GM12874 (cell line): ENCODE data around the gene HCN3.

Experiments used
- TF ChIP-seq, protein P1 (sequence below): IDR thresholded peaks from 2 replicates; pipeline ENCODE4 v1.5.1; 2011; ENCODE audit warnings: low read depth, mild to moderate bottlenecking, control low read depth, low read length, moderate library complexity; ENCODE audit not compliant: insufficient read depth

Gene HCN3

GRCh38 chr1:155320252-155320651 lies 43.0 kb downstream of the HCN3 start:
- TF ChIP-seq, protein P1, sequence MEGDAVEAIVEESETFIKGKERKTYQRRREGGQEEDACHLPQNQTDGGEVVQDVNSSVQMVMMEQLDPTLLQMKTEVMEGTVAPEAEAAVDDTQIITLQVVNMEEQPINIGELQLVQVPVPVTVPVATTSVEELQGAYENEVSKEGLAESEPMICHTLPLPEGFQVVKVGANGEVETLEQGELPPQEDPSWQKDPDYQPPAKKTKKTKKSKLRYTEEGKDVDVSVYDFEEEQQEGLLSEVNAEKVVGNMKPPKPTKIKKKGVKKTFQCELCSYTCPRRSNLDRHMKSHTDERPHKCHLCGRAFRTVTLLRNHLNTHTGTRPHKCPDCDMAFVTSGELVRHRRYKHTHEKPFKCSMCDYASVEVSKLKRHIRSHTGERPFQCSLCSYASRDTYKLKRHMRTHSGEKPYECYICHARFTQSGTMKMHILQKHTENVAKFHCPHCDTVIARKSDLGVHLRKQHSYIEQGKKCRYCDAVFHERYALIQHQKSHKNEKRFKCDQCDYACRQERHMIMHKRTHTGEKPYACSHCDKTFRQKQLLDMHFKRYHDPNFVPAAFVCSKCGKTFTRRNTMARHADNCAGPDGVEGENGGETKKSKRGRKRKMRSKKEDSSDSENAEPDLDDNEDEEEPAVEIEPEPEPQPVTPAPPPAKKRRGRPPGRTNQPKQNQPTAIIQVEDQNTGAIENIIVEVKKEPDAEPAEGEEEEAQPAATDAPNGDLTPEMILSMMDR = no peak

GRCh38 chr1:155320661-155321617 lies 43.7 kb downstream of the HCN3 start, which contains the start of gene RUSC1:
Gene RUSC1, plus strand, starts transcription at chr1:155320894. Its CDS starts 880 bp downstream, at chr1:155321774.
- TF ChIP-seq, protein P1 = no peak

GRCh38 chr1:155321639-155322503 lies 44.6 kb downstream of the HCN3 start:
- TF ChIP-seq, protein P1 = no peak

GRCh38 chr1:155322571-155322952 lies 45.3 kb downstream of the HCN3 start:
- TF ChIP-seq, protein P1 = no peak

GRCh38 chr1:155322953-155323728 lies 45.9 kb downstream of the HCN3 start:
- TF ChIP-seq, protein P1 = peak; percentile 97

DNA sequence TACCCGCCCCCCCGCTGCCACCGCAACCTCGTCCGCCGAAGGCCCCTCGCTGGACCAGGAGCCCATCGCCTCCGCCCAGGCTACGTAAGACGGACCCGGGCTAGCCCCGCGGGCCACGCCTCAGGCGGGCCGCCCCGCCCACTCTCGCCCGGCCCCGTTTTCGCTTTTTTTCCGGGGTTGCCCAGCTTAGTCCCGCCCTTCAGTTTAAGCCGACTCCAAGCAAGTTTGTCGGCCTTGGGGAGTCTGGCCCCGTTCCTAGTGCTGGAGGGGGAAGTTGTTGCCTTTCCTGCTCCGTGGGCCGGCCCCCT lies 46.4 kb downstream of the HCN3 start:
- TF ChIP-seq, protein P1 = no peak
